Nephron progenitor cell (in vitro differentiated cells): Measurements from ENCODE around the gene RNMT.

Experiments used
- DNase-seq: peaks from one replicate; pipeline ENCODE4 v3.0.0; 2021
- H3K27ac Mint-ChIP-seq: 2 replicates; pipeline ENCODE4 v1.8.0; 2021; ENCODE audit warnings: mild to moderate bottlenecking, moderate library complexity, mixed read lengths
- H3K27me3 Mint-ChIP-seq: 2 replicates; pipeline ENCODE4 v1.8.0; 2021; ENCODE audit warnings: mild to moderate bottlenecking, low read depth, mixed read lengths; ENCODE audit not compliant: poor library complexity
- H3K36me3 Mint-ChIP-seq: 2 replicates; pipeline ENCODE4 v1.8.0; 2021; ENCODE audit warnings: low read depth, mixed read lengths
- H3K4me1 Mint-ChIP-seq: 2 replicates; pipeline ENCODE4 v1.8.0; 2021; ENCODE audit warnings: mixed read lengths
- H3K4me3 Mint-ChIP-seq: 2 replicates; pipeline ENCODE4 v1.8.0; 2021; ENCODE audit warnings: mild to moderate bottlenecking, moderate library complexity, mixed read lengths
- H3K9me3 Mint-ChIP-seq: 2 replicates; pipeline ENCODE4 v1.8.0; 2021; ENCODE audit warnings: mild to moderate bottlenecking, moderate library complexity, mixed read lengths
- CTCF ChIP-seq: fragments of 200-600 bp; sonication (generic); IDR thresholded peaks from 2 replicates; pipeline ENCODE4 v1.5.0; 2021; ENCODE audit warnings: antibody characterized with exemption

RNMT gene

GRCh38 chr18:13696961-13697360 lies 29.5 kb upstream of the RNMT start:
- no peak overlapping the region for H3K4me3 Mint-ChIP-seq
- H3K4me1 Mint-ChIP-seq, result no peaks in the 10 kb centered on the region
- H3K36me3 Mint-ChIP-seq, result peaks cover 77% of the 10 kb centered on the region
- no peak for TF ChIP-seq CTCF
- H3K9me3 Mint-ChIP-seq, result peaks cover 91% of the 10 kb centered on the region
- no peaks in the 10 kb centered on the region for H3K27me3 Mint-ChIP-seq
- no peak overlapping the region for H3K27ac Mint-ChIP-seq
- DNase-seq, result no peak

- TF ChIP-seq CTCF, result no peak
- H3K9me3 Mint-ChIP-seq, result peaks cover 91% of the 10 kb centered on the region
- H3K27me3 Mint-ChIP-seq, result no peaks in the 10 kb centered on the region
- no peak overlapping the region for H3K27ac Mint-ChIP-seq
- H3K4me1 Mint-ChIP-seq, result no peaks in the 10 kb centered on the region
- H3K36me3 Mint-ChIP-seq, result peaks cover 82% of the 10 kb centered on the region
- no peak overlapping the region for H3K4me3 Mint-ChIP-seq
- no peak for DNase-seq
Observed at GRCh38 chr18:13700153-13700552, 26.3 kb upstream of the RNMT start.

GRCh38 chr18:13703899-13704298 lies 22.6 kb upstream of the RNMT start:
- DNase-seq, result no peak
- no peak overlapping the region for H3K4me3 Mint-ChIP-seq
- H3K9me3 Mint-ChIP-seq, result peaks cover 89% of the 10 kb centered on the region
- peaks cover 84% of the 10 kb centered on the region for H3K36me3 Mint-ChIP-seq
- no peak overlapping the region for H3K27ac Mint-ChIP-seq
- no peaks in the 10 kb centered on the region for H3K4me1 Mint-ChIP-seq
- no peak for TF ChIP-seq CTCF
- no peaks in the 10 kb centered on the region for H3K27me3 Mint-ChIP-seq

GRCh38 chr18:13710414-13710831 lies 16.1 kb upstream of the RNMT start:
- no peaks in the 10 kb centered on the region for H3K27me3 Mint-ChIP-seq
- no peaks in the 10 kb centered on the region for H3K4me1 Mint-ChIP-seq
- H3K4me3 Mint-ChIP-seq, result no peak overlapping the region
- peaks cover 66% of the 10 kb centered on the region for H3K36me3 Mint-ChIP-seq
- no peak for TF ChIP-seq CTCF
- no peak for DNase-seq
- no peak overlapping the region for H3K27ac Mint-ChIP-seq
- peaks cover 59% of the 10 kb centered on the region for H3K9me3 Mint-ChIP-seq

- Mint-ChIP-seq H3K4me3 (no peak overlapping the region), H3K4me1 (no peaks in the 10 kb centered on the region), H3K27me3 (no peaks in the 10 kb centered on the region), H3K36me3 (peaks cover 55% of the 10 kb centered on the region), H3K9me3 (peaks cover 45% of the 10 kb centered on the region), H3K27ac (no peak overlapping the region)
- DNase-seq, result no peak
- no peak for TF ChIP-seq CTCF
Observed at GRCh38 chr18:13712400-13713131, 13.9 kb upstream of the RNMT start.

- TF ChIP-seq CTCF, result no peak
- no peaks in the 10 kb centered on the region for H3K27me3 Mint-ChIP-seq
- DNase-seq, result no peak
- no peak overlapping the region for H3K27ac Mint-ChIP-seq
- no peaks in the 10 kb centered on the region for H3K4me1 Mint-ChIP-seq
- H3K36me3 Mint-ChIP-seq, result peaks cover 55% of the 10 kb centered on the region
- H3K4me3 Mint-ChIP-seq, result no peak overlapping the region
- peaks cover 39% of the 10 kb centered on the region for H3K9me3 Mint-ChIP-seq
Observed at GRCh38 chr18:13713455-13714055, 12.9 kb upstream of the RNMT start.
